ENCODE measurements around the gene NKD2. TPM values are rescaled to one million over a fixed set of nuclear protein-coding genes. Genes with fewer than 3 reads are reported as not detected.

The NKD2 gene
- total RNA-seq, 1 experiment from 2014 or later: 12.8 TPM

DNA sequence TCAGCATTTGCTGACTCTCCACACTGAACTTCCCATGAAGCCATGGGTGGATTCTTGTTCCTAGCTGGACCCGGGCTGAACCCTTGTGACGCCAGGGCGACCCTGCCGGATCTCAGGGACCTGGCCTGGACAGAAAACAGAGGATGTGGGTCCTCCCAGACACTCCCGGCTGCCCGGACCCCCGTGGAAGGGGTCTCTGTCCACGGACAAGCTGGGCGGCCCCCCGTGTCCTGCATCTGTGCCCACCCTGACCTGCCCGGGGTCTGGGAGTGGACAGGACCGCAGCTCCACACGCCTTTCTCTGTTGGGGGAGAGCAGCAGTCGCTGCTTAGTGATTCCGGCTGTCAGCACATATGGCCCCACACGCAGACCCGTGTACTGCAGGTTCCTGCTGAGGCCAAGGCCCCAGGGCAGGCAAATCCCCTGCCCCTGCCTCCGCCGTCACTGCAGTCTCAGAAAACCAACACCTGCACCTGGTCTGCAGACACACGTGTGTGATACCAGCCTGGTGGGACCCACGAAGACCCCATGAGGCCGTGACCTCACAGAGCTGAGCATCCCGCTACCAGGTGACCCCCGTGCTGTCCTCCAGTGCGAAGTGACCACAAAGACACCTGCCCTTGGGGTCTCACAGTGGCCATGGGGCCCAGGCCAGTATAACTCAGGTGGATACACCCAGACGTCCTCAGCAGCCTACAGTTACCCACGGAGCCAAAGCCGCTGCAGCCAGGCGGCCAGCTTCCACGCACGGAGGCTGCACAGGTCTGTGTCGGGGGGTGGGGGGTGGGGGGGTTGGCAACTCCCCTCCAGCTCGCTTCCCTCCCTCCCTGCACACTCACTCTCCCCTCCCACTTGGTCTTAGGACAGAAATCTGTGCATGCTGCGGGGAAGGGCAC is 50.6 kb downstream of the NKD2 start:
- TF ChIP-seq EMX1 (CRISPR knock-in tag; IDR thresholded peaks at IDR 0.05) (no peak), ZBTB21 (CRISPR knock-in tag; IDR thresholded peaks at IDR 0.05; ENCODE audit: borderline replicate concordance) (no peak), HMGA2 (CRISPR knock-in tag; IDR thresholded peaks at IDR 0.05) (no peak), ZNF138 (CRISPR knock-in tag; conservative IDR thresholded peaks at IDR 0.05) (no peak), NR3C1 (CRISPR knock-in tag; conservative IDR thresholded peaks at IDR 0.05; ENCODE audit: low read depth) (no peak), NFATC4 (CRISPR knock-in tag; IDR thresholded peaks at IDR 0.05) (no peak), FOXJ3 (CRISPR knock-in tag; IDR thresholded peaks at IDR 0.05; ENCODE audit: borderline replicate concordance) (no peak)
- TF ChIP-seq, protein P1, sequence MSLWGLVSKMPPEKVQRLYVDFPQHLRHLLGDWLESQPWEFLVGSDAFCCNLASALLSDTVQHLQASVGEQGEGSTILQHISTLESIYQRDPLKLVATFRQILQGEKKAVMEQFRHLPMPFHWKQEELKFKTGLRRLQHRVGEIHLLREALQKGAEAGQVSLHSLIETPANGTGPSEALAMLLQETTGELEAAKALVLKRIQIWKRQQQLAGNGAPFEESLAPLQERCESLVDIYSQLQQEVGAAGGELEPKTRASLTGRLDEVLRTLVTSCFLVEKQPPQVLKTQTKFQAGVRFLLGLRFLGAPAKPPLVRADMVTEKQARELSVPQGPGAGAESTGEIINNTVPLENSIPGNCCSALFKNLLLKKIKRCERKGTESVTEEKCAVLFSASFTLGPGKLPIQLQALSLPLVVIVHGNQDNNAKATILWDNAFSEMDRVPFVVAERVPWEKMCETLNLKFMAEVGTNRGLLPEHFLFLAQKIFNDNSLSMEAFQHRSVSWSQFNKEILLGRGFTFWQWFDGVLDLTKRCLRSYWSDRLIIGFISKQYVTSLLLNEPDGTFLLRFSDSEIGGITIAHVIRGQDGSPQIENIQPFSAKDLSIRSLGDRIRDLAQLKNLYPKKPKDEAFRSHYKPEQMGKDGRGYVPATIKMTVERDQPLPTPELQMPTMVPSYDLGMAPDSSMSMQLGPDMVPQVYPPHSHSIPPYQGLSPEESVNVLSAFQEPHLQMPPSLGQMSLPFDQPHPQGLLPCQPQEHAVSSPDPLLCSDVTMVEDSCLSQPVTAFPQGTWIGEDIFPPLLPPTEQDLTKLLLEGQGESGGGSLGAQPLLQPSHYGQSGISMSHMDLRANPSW (CRISPR knock-in tag; conservative IDR thresholded peaks at IDR 0.05; ENCODE audit: low read depth): no peak
- TF ChIP-seq, protein P2, sequence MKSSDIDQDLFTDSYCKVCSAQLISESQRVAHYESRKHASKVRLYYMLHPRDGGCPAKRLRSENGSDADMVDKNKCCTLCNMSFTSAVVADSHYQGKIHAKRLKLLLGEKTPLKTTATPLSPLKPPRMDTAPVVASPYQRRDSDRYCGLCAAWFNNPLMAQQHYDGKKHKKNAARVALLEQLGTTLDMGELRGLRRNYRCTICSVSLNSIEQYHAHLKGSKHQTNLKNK (CRISPR knock-in tag; IDR thresholded peaks at IDR 0.05): no peak
- TF ChIP-seq, protein P3, sequence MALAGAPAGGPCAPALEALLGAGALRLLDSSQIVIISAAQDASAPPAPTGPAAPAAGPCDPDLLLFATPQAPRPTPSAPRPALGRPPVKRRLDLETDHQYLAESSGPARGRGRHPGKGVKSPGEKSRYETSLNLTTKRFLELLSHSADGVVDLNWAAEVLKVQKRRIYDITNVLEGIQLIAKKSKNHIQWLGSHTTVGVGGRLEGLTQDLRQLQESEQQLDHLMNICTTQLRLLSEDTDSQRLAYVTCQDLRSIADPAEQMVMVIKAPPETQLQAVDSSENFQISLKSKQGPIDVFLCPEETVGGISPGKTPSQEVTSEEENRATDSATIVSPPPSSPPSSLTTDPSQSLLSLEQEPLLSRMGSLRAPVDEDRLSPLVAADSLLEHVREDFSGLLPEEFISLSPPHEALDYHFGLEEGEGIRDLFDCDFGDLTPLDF (CRISPR knock-in tag; IDR thresholded peaks at IDR 0.05): no peak
- TF ChIP-seq, protein P4, sequence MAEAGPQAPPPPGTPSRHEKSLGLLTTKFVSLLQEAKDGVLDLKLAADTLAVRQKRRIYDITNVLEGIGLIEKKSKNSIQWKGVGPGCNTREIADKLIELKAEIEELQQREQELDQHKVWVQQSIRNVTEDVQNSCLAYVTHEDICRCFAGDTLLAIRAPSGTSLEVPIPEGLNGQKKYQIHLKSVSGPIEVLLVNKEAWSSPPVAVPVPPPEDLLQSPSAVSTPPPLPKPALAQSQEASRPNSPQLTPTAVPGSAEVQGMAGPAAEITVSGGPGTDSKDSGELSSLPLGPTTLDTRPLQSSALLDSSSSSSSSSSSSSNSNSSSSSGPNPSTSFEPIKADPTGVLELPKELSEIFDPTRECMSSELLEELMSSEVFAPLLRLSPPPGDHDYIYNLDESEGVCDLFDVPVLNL (CRISPR knock-in tag; IDR thresholded peaks at IDR 0.05; ENCODE audit: borderline replicate concordance, low read depth): no peak
- TF ChIP-seq, protein P5, sequence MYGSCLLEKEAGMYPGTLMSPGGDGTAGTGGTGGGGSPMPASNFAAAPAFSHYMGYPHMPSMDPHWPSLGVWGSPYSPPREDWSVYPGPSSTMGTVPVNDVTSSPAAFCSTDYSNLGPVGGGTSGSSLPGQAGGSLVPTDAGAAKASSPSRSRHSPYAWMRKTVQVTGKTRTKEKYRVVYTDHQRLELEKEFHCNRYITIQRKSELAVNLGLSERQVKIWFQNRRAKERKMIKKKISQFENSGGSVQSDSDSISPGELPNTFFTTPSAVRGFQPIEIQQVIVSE (CRISPR knock-in tag; IDR thresholded peaks at IDR 0.05; ENCODE audit: borderline replicate concordance): no peak
- Mint-ChIP-seq H3K27me3 (ENCODE audit: low read depth) (no peaks in the 10 kb centered on the region), H3K36me3 (peaks cover 11% of the 10 kb centered on the region), H3K4me1 (no peaks in the 10 kb centered on the region), H3K27ac (no peak overlapping the region), H3K4me3 (no peak overlapping the region), H3K9me3 (no peaks in the 10 kb centered on the region)
- ATAC-seq (no peak), DNase-seq (ENCODE audit: low spot score) (no peak)
- POLR2A ChIA-PET: interaction anchor here (0.6 kb wide), 1 partner anchor 22 kb away, joined by 5 read pairs; no protein-coding TSS in a partner anchor
- CTCF ChIA-PET: interaction anchor here (1.3 to 1.4 kb wide), 2 partner anchors 108 to 115 kb away, joined by 3 to 4 read pairs; no protein-coding TSS in a partner anchor

DNA sequence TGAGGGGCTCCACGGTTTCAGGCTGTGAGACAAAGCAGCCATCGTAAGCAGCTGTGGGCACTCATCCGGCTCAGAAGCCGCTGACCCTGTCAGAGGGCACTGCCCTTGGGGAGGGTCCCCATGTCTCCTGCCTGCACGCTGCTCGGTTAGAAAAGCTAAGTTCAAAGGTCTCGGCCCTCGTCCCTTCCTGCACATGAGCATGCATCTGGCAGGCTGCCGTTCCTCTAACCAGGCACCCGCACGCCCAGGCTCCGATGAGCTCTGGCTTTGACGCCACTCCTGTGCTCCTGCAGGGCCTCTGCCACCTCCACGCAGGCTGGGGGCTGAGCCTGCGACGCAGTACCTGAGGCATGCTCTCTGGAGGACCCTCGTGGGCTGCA is 51.3 kb downstream of the NKD2 start:
- ChIA-PET CTCF (interaction anchor here (1.3 to 1.4 kb wide), 2 partner anchors 108 to 115 kb away, joined by 3 to 4 read pairs; no protein-coding TSS in a partner anchor), POLR2A (interaction anchor here (0.6 kb wide), 1 partner anchor 23 kb away, joined by 5 read pairs; no protein-coding TSS in a partner anchor)
- Mint-ChIP-seq H3K36me3 (peaks cover 9% of the 10 kb centered on the region), H3K27me3 (ENCODE audit: low read depth) (no peaks in the 10 kb centered on the region), H3K4me1 (no peaks in the 10 kb centered on the region), H3K27ac (no peak overlapping the region), H3K9me3 (no peaks in the 10 kb centered on the region), H3K4me3 (no peak overlapping the region)
- DNase-seq (ENCODE audit: low spot score): no peak
- ATAC-seq: no peak
- TF ChIP-seq NR2C2 (CRISPR knock-in tag; IDR thresholded peaks at IDR 0.05): no peak
- TF ChIP-seq, protein P6, sequence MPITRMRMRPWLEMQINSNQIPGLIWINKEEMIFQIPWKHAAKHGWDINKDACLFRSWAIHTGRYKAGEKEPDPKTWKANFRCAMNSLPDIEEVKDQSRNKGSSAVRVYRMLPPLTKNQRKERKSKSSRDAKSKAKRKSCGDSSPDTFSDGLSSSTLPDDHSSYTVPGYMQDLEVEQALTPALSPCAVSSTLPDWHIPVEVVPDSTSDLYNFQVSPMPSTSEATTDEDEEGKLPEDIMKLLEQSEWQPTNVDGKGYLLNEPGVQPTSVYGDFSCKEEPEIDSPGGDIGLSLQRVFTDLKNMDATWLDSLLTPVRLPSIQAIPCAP (CRISPR knock-in tag; IDR thresholded peaks at IDR 0.05): no peak
- TF ChIP-seq HMGA2 (CRISPR knock-in tag; IDR thresholded peaks at IDR 0.05): no peak
- TF ChIP-seq RORB (CRISPR knock-in tag; IDR thresholded peaks at IDR 0.05): no peak
- no peak for TF ChIP-seq ZNF671 (CRISPR knock-in tag; IDR thresholded peaks at IDR 0.05)
- no peak for TF ChIP-seq TCF7 (CRISPR knock-in tag; IDR thresholded peaks at IDR 0.05; ENCODE audit: low read depth)
- TF ChIP-seq JUN (CRISPR knock-in tag; IDR thresholded peaks at IDR 0.05): no peak
- TF ChIP-seq, protein P7, sequence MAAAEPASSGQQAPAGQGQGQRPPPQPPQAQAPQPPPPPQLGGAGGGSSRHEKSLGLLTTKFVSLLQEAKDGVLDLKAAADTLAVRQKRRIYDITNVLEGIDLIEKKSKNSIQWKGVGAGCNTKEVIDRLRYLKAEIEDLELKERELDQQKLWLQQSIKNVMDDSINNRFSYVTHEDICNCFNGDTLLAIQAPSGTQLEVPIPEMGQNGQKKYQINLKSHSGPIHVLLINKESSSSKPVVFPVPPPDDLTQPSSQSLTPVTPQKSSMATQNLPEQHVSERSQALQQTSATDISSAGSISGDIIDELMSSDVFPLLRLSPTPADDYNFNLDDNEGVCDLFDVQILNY (CRISPR knock-in tag; IDR thresholded peaks at IDR 0.05): no peak
- TF ChIP-seq, protein P8, sequence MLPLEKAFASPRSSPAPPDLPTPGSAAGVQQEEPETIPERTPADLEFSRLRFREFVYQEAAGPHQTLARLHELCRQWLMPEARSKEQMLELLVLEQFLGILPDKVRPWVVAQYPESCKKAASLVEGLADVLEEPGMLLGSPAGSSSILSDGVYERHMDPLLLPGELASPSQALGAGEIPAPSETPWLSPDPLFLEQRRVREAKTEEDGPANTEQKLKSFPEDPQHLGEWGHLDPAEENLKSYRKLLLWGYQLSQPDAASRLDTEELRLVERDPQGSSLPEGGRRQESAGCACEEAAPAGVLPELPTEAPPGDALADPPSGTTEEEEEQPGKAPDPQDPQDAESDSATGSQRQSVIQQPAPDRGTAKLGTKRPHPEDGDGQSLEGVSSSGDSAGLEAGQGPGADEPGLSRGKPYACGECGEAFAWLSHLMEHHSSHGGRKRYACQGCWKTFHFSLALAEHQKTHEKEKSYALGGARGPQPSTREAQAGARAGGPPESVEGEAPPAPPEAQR (CRISPR knock-in tag; IDR thresholded peaks at IDR 0.05): no peak

Data from WTC11 (cell line).